GM12878 (cell line): Measurements from ENCODE around the gene OR10V1. TPM values are rescaled to one million over a fixed set of nuclear protein-coding genes. Genes with fewer than 3 reads are reported as not detected.

Source experiments
- ATF7 ChIP-seq: fragments of 450-650 bp; IDR thresholded peaks from 2 replicates; pipeline ENCODE4 v1.6.1; 2016; ENCODE audit warnings: low read depth, mild to moderate bottlenecking
- BCL3 ChIP-seq: IDR thresholded peaks from 2 replicates; pipeline ENCODE4 v1.6.1; 2011; ENCODE audit warnings: borderline replicate concordance, low read depth, mild to moderate bottlenecking, moderate library complexity, low read length; ENCODE audit not compliant: insufficient read depth, poor library complexity, severe bottlenecking
- CBX5 ChIP-seq: sonication (generic); IDR thresholded peaks from 2 replicates; pipeline ENCODE4 v1.6.1; 2016; ENCODE audit warnings: low read depth, moderate library complexity, mild to moderate bottlenecking, inconsistent platforms
- CEBPB ChIP-seq, 2 experiments: fragments of 150-350 bp in 1 of 2; IDR thresholded peaks; 2 replicates each; pipeline ENCODE4 v1.6.1; 2012 to 2014; ENCODE audit warnings: low read depth in 2 of 2, low read length in 2 of 2, borderline replicate concordance in 1 of 2, inconsistent platforms in 1 of 2
- CHD4 ChIP-seq: fragments of 200-600 bp; sonication (generic); IDR thresholded peaks from 2 replicates; pipeline ENCODE4 v1.6.1; 2016; ENCODE audit warnings: mild to moderate bottlenecking
- CREB1 ChIP-seq: IDR thresholded peaks from 2 replicates; pipeline ENCODE4 v1.6.1; 2012; ENCODE audit warnings: low read depth, mild to moderate bottlenecking, inconsistent platforms
- CREM ChIP-seq: IDR thresholded peaks from 2 replicates; pipeline ENCODE4 v1.6.1; 2014; ENCODE audit warnings: antibody characterized with exemption, low read depth
- DPF2 ChIP-seq: fragments of 450-650 bp; IDR thresholded peaks from 2 replicates; pipeline ENCODE4 v1.6.1; 2017; ENCODE audit warnings: mild to moderate bottlenecking
- EED ChIP-seq: sonication (generic); IDR thresholded peaks from 2 replicates; pipeline ENCODE4 v1.6.1; 2016; ENCODE audit warnings: antibody characterized with exemption, low read depth
- GABPA ChIP-seq: IDR thresholded peaks from 2 replicates; pipeline ENCODE4 v1.6.1; 2014; ENCODE audit warnings: antibody characterized with exemption, low read depth, mild to moderate bottlenecking, inconsistent platforms
- HSF1 ChIP-seq: fragments of 150-350 bp; IDR thresholded peaks from 2 replicates; pipeline ENCODE4 v1.6.1; 2014; ENCODE audit warnings: mild to moderate bottlenecking, low read depth, low read length
- IKZF2 ChIP-seq, 2 experiments: fragments of 450-650 bp; IDR thresholded peaks; 2 replicates each; pipeline ENCODE4 v1.6.1; 2017; ENCODE audit warnings: mild to moderate bottlenecking in 2 of 2, moderate library complexity in 2 of 2
- IRF4 ChIP-seq: IDR thresholded peaks from 2 replicates; pipeline ENCODE4 v1.6.1; 2011; ENCODE audit warnings: low read depth, low read length
- JUND ChIP-seq: IDR thresholded peaks from 2 replicates; pipeline ENCODE4 v1.6.1; 2012; ENCODE audit warnings: low read depth, mild to moderate bottlenecking, low read length, improper control_type of control experiment, moderate library complexity
- MEF2B ChIP-seq: fragments of 450-650 bp; IDR thresholded peaks from 2 replicates; pipeline ENCODE4 v1.6.1; 2018; ENCODE audit warnings: mild to moderate bottlenecking, moderate library complexity; ENCODE audit not compliant: partially characterized antibody, poor library complexity, severe bottlenecking
- MLLT1 ChIP-seq: fragments of 450-650 bp; IDR thresholded peaks from 2 replicates; pipeline ENCODE4 v1.6.1; 2016; ENCODE audit warnings: mild to moderate bottlenecking
- NFIC ChIP-seq: IDR thresholded peaks from 2 replicates; pipeline ENCODE4 v1.6.1; 2012; ENCODE audit warnings: low read depth, mild to moderate bottlenecking, inconsistent platforms, low read length, moderate library complexity
- NFYB ChIP-seq: IDR thresholded peaks from 2 replicates; pipeline ENCODE4 v1.6.1; 2011; ENCODE audit warnings: low read depth, mild to moderate bottlenecking, low read length, improper control_type of control experiment, moderate library complexity; ENCODE audit not compliant: insufficient read depth
- PAX8 ChIP-seq: fragments of 450-650 bp; IDR thresholded peaks from 2 replicates; pipeline ENCODE4 v1.6.1; 2017; ENCODE audit warnings: mild to moderate bottlenecking, moderate library complexity
- POLR2AphosphoS5 ChIP-seq: IDR thresholded peaks from 2 replicates; pipeline ENCODE4 v1.6.1; 2011; ENCODE audit warnings: mild to moderate bottlenecking, low read length, inconsistent platforms
- POU2F2 ChIP-seq: IDR thresholded peaks from 3 replicates; pipeline ENCODE4 v1.6.1; 2011; ENCODE audit warnings: low read depth, mild to moderate bottlenecking, low read length, borderline replicate concordance
- RBBP5 ChIP-seq: fragments of 200-600 bp; sonication (generic); conservative IDR thresholded peaks from 2 replicates; pipeline ENCODE4 v1.6.1; 2016
- SMARCA5 ChIP-seq: fragments of 450-650 bp; IDR thresholded peaks from 2 replicates; pipeline ENCODE4 v1.6.1; 2017; ENCODE audit warnings: mild to moderate bottlenecking
- STAT3 ChIP-seq: IDR thresholded peaks from 2 replicates; pipeline ENCODE4 v1.6.1; 2011; ENCODE audit warnings: low read depth, low read length, improper control_type of control experiment
- TARDBP ChIP-seq: IDR thresholded peaks from 2 replicates; pipeline ENCODE4 v1.6.1; 2016; ENCODE audit warnings: borderline replicate concordance
- YBX1 ChIP-seq: fragments of 450-650 bp; IDR thresholded peaks from 2 replicates; pipeline ENCODE4 v1.6.1; 2016; ENCODE audit warnings: antibody characterized with exemption
- YY1 ChIP-seq: IDR thresholded peaks from 2 replicates; pipeline ENCODE4 v1.6.1; 2011; ENCODE audit warnings: low read depth, mild to moderate bottlenecking, low read length
- ZSCAN29 ChIP-seq: fragments of 450-650 bp; IDR thresholded peaks from 2 replicates; pipeline ENCODE4 v1.6.1; 2017; ENCODE audit warnings: mild to moderate bottlenecking, moderate library complexity
- polyA plus RNA-seq, 11 experiments: library from polyadenylated mRNA; depleted of rRNA in 4 of 11; unstranded in 6 of 11; stranded (reverse) in 5 of 11; fragments of >200 nt; fragmentation: Nextera tagmentation in 4 of 11; fragmentation: Illumina TruSeq in 1 of 11; extraction: Ambion mirVana in 4 of 11; extraction: Trizol in 1 of 11; gene quantifications; 1 replicate in 1 of 11; 2 replicates in 10 of 11; pipeline versions ENCODE4 v1.2.1 to v1.2.3, GENCODE V29; 2011 to 2016; ENCODE audit warnings: inconsistent platforms in 2 of 11, missing spikeins in 2 of 11, low read depth in 1 of 11
- total RNA-seq, 4 experiments: library from RNA; depleted of rRNA in 3 of 4; stranded (reverse); fragments of >200 nt in 3 of 4; fragmentation: Illumina TruSeq in 1 of 4; extraction: Trizol in 1 of 4; gene quantifications; 2 replicates each; pipeline versions ENCODE4 v1.2.1 to v1.2.3, GENCODE V29; 2013 to 2021

OR10V1 gene
- total and polyA plus RNA-seq, 10 of the 15 experiments (the other 5 are each of a cell fraction or from before 2014, with no cell fraction given), result not detected

- TF ChIP-seq TARDBP, result no peak
- no peak for TF ChIP-seq CBX5
- no peak for TF ChIP-seq YBX1
- TF ChIP-seq EED, result 0 out of 2 replicates have a peak, but pooled peaks have one; percentile 49
- TF ChIP-seq MLLT1, result no peak
- no peak for TF ChIP-seq ATF7
- no peak for TF ChIP-seq SMARCA5
- TF ChIP-seq HSF1, result no peak
- no peak for TF ChIP-seq BCL3
- TF ChIP-seq DPF2, result no peak
- TF ChIP-seq MEF2B, result no peak
- TF ChIP-seq CREM, result no peak
- no peak for TF ChIP-seq RBBP5
- peak; percentile 46 to 48 for TF ChIP-seq IKZF2 (IDR thresholded peaks at IDR 0.05)
- no peak for TF ChIP-seq JUND
- TF ChIP-seq PAX8, result no peak
- no peak for TF ChIP-seq CEBPB (IDR thresholded peaks at IDR 0.05; ENCODE audit: borderline replicate concordance in 1 of 2, low read depth in 2 of 2, low read length in 2 of 2)
- TF ChIP-seq GABPA, result no peak
- no peak for TF ChIP-seq NFYB
- no peak for TF ChIP-seq ZSCAN29
- TF ChIP-seq NFIC, result no peak
- no peak for TF ChIP-seq YY1
- no peak for TF ChIP-seq IRF4
- TF ChIP-seq POLR2AphosphoS5, result peak; percentile 35; the same call in 1 of the 2 replicates
- 0 out of 3 replicates have a peak, but pooled peaks have one; percentile 47 for TF ChIP-seq POU2F2
- TF ChIP-seq CREB1, result peak; percentile 40; the same call in 1 of the 2 replicates
- no peak for TF ChIP-seq STAT3
- TF ChIP-seq CHD4, result no peak
Measured at GRCh38 chr11:59668188-59668949, 45.3 kb downstream of the OR10V1 start (continued).
